ENCODE results near the gene SLCO4A1. TPM values are rescaled to one million over a fixed set of nuclear protein-coding genes. Genes with fewer than 3 reads are reported as not detected.

The SLCO4A1 gene
- total RNA-seq, 2 donors from 2014 or later: 39.3 to 44.4 TPM

DNA sequence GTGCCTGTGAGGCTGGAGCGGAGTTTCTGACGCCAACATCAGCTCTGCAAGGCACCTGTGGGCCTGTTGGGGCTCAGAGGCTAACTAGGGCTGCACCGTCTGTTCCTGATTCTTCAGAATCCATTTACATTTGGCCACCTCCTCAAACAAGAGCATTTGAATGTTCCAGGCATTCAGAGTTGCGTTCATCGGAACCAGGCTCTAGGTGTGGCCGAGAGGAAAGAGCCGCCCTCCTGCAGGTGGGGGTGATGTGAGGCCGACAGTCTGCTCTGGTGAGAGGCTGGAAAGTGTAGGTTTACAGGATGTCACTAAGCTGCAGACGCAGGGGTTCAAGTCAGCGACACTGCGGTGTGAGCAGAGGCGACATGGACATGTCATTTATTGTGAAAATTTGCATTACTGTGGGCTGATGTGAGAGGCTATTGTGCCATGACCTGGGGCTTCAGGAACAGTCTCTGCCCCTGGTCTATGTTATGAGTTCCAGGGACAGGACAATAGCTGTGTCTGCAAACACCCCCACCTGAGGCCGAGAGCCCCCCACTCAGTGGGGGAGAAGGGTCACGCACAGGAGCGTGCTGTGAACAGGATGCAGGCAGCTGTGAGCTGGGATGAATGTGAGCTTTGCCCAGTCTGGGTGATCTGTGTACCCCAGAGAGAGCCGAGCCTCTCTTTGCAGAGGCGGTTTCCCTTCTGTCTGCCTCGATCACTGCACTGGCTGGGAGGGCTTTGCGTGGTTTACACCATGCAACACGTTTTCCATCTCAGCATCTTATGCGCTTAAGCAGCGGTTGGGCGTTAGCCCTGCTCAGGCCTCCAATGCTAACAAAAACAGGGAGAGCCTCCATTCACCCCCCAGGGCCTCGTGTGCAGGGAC is 21.1 kb downstream of the SLCO4A1 start:
- ATAC-seq: no peak
- no peaks in the 10 kb centered on the region for H3K9me3 Mint-ChIP-seq

DNA sequence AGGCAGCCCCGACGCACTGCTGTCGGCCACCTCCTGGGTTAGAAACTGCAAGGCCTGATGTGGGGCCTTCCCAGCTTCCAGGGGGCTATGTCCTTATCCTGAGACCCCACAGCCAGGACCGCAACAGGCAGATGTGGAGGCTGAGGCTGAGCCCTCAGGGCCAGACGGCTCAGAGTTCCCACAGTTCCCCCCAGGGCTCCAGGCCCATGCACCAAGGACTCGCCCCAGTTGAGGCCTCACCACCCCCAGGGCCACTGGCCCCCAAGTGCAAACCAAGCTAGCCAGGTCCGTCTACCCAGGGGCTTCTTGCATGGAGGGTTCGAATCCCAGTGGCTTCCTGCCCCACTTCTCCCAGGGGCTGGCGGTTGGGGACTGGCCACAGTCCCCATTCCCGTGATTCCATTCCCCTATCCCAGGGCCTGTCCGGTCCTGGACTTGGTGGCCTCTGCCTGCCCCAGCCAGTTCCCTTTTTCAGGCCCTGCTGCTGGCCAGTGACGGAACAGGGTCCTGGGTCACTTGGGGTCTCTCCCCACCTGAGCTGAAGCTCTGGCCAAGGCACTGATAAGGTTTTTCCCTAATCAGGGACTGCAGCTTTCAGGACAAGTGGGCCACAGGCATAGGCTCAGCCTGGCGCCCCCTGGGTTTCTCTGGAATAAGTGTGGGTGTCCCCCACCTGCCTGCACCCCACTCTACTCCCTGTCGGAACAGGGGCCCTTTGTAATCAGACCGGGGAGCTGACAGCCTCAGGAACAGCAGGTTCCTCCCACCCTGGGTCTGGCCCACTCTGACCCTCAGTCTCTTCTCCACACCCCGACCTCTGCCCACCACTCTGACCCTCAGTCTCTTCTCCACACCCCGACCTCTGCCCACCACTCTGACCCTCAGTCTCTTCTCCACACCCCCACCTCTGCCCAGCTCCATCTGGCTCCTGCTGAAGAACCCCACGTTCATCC is 22.0 kb downstream of the SLCO4A1 start:
- Mint-ChIP-seq H3K27ac (no peak overlapping the region), H3K9me3 (no peaks in the 10 kb centered on the region), H3K36me3 (peaks cover 0 to 10% of the 10 kb centered on the region in 2 donors)
- no peak for DNase-seq (ENCODE audit: low spot score in 2 of 2)
- no peak for ATAC-seq

More for the DNA sequence above, 21.1 kb downstream of the SLCO4A1 start:
- DNase-seq (ENCODE audit: low spot score in 2 of 2): no peak
- peaks cover 0 to 8% of the 10 kb centered on the region in 2 donors for H3K36me3 Mint-ChIP-seq
- peak overlapping the region in 1 of 2 donors; percentile 55 for H3K27ac Mint-ChIP-seq

DNA sequence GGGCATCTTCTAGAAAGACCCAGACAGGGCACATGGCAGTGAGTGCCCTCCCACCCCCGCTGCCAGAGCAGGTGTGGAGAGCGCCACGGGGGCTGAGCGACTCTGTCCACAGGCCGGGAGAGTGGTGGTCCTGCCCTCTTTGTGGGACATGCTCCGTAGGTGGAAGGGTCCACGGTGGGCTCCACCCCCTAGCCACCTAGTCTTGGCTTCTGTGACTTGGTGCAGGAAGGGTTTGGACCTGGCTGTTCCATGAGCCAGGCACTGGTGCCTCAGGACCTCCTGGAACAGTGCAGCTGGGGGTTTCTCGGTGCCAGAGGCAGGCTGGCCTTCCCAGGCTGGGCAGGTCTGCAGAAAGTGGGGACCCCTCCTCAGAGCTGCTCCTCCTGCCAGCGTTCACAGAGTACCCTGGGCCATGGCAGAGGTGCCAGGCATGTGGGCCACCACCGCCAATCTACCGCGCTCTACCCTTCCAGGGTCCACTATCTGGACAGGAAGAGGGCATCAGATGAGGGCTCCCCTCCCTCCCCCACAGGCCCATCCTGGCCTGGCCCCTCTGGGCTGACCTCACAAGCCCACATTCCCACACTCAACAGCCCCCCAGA is 23.0 kb downstream of the SLCO4A1 start:
- H3K9me3 Mint-ChIP-seq: no peaks in the 10 kb centered on the region
- peak overlapping the region in 1 of 2 donors; percentile 65 for H3K27ac Mint-ChIP-seq
- DNase-seq (ENCODE audit: low spot score in 2 of 2): no peak
- no peak for ATAC-seq
- peaks cover 0 to 10% of the 10 kb centered on the region in 2 donors for H3K36me3 Mint-ChIP-seq

DNA sequence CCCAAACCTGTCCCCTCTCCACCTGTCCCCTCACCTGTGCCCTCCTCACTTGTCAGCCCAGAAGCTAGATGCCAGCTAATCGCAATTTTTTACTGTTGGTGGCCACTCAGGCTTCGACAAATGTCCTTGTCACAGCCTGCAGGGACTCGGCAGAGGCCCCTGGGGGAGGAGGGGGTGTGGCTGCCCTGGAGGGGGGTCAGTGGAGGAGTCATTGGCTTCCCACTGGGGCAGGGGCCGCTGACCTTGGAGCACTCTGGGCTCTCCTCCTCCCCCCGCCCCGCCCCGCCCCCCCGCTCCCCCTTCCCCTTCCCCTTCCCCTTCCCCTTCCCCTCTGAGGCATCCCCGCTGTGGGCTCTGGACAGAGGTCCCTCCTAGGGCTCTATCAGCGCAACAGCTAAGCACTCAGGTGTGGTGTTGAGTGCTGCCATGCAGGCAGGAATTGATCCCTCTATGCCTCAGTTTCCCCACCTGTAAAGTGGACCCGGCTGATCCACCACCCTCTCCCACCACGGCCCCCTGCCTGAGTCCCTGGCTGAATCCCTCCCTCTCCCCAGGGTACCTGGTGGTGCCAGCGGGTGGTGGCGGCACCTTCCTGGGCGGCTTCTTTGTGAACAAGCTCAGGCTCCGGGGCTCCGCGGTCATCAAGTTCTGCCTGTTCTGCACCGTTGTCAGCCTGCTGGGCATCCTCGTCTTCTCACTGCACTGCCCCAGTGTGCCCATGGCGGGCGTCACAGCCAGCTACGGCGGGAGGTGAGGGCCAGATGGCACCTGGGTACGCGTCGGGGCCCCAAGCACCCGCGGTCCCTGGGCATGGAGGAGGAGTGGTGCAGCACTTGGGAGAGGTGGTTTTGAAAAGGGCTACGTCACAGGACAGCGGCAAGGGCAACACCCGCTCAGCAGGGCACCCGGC is 23.8 kb downstream of the SLCO4A1 start:
- H3K36me3 Mint-ChIP-seq: peaks cover 0 to 10% of the 10 kb centered on the region in 2 donors
- DNase-seq (ENCODE audit: low spot score in 2 of 2): no peak
- no peaks in the 10 kb centered on the region for H3K9me3 Mint-ChIP-seq
- no peak for ATAC-seq
- H3K27ac Mint-ChIP-seq: peak overlapping the region in 1 of 2 donors; percentile 25

DNA sequence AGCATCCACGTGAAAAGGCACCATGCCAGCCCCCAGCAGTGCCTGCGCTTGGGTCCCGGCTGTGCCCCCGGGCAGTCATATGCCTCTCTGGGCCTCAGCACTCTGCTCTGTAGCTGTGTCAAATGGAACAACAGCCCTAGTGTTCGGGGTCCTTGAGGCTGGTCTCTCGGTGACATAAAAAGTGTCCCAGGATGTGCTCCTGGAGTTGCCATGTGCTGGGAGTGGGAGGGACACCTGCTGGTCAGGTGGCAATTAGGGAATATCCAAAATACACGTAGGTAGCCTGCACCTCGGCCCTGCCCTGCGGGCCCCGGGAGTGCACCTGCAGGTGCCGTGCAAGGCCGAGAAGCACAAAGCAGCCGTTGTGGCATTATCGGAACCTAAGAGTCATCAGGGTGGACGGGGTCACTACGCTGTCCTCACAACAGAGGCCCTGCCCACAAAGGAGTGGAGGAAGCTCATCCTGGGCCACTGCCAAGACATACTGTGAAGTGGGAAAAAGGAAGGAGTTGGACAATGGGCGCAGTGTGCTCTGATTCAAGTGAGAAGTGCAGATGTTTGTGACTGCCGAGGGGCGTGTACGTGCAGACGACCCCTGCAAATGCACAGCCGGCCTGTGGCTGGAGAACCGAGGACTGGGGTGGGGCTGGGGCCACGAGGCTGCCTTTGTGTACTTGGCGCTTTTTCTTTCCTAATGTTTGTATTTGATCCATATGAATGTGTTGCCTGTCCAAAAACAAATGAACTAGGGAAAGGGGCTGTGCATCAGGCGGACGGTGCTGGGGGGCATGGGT is 24.6 kb downstream of the SLCO4A1 start:
- Mint-ChIP-seq H3K27ac (peak overlapping the region in 1 of 2 donors; percentile 25), H3K36me3 (peaks cover 0 to 10% of the 10 kb centered on the region in 2 donors), H3K9me3 (no peaks in the 10 kb centered on the region)
- ATAC-seq (no peak), DNase-seq (ENCODE audit: low spot score in 2 of 2) (no peak)

DNA sequence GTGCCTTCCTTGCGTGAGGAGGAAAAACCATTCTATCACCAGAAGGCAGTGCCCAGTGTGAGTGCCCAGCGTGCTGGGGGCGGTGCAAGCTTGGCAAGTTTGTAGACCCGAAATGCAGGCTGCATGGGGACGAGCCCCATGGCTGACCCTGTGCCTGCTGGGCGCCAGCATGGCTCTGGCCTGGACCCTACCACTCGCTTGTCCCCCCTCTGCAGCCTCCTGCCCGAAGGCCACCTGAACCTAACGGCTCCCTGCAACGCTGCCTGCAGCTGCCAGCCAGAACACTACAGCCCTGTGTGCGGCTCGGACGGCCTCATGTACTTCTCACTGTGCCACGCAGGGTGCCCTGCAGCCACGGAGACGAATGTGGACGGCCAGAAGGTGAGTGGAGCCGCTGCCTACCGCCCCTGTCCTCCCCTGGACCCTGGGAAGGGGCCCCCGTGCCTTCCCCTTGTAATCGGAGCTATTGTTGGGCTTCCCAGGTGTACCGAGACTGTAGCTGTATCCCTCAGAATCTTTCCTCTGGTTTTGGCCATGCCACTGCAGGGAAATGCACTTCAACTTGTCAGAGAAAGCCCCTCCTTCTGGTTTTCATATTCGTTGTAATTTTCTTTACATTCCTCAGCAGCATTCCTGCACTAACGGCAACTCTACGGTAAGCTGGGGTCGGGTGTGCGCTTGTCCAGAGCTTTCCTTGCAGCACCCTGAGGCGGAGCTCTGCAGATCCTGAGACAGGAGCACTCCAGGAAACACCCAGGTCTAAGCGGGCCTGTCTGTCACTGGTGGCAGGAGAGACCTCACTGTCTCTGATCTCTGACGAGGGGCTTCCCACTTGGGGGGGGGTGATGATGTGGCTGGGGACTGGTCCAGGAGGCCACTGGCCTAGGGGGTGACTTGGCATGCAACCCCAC is 25.5 kb downstream of the SLCO4A1 start:
- Mint-ChIP-seq H3K9me3 (no peaks in the 10 kb centered on the region), H3K36me3 (peaks cover 0 to 10% of the 10 kb centered on the region in 2 donors), H3K27ac (no peak overlapping the region)
- no peak for DNase-seq (ENCODE audit: low spot score in 2 of 2)
- no peak for ATAC-seq

DNA sequence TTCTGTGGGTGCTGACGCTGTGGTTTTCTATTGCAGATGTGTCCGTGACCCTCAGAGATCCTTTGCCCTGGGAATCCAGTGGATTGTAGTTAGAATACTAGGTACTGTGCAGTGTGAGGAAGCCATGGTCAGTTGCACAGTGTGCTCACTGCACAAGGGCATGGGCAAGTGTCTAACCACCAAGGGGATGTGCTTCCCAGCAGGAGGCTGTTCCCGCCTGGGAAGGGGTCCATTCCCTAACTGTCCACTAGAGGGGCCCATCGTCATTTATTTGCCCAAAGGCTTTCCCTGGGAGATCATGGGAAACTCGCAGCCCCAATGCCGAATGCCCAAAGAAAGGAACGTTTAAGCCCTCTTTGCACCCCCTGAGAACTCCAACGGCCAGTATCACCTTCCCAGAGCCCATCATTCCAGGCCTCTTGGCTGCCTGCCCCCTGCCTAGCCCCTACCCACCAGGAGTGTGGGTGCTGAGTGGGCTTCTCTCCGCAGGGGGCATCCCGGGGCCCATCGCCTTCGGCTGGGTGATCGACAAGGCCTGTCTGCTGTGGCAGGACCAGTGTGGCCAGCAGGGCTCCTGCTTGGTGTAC is 26.2 kb downstream of the SLCO4A1 start:
- Mint-ChIP-seq H3K36me3 (peaks cover 0 to 10% of the 10 kb centered on the region in 2 donors), H3K9me3 (no peaks in the 10 kb centered on the region), H3K27ac (no peak overlapping the region)
- ATAC-seq (peak; percentile 27 to 33), DNase-seq (ENCODE audit: low spot score in 2 of 2) (peak in 1 of 2 donors; percentile 22)

DNA sequence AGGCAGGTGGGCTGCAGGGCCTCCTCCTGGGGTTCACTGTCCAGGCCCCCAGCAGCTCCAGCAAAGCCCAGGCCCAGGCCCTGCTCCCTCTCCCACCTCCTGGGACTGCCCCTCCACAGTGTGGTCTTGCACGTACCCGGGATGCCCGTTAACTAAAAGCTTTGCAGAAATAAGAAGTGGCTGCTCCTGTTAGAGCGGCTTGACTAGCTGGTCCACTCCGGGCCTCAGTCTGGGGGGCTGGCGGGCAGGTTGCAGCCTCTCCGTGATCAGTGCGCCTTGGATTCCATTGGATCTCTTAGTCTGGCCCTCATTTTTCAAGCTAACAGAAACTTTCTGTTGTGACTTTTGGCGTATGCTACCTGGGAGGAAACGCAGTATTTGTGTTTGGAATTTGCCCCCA is 26.9 kb downstream of the SLCO4A1 start:
- Mint-ChIP-seq H3K9me3 (no peaks in the 10 kb centered on the region), H3K36me3 (peaks cover 0 to 10% of the 10 kb centered on the region in 2 donors)
- no peak for DNase-seq (ENCODE audit: low spot score in 2 of 2)

DNA sequence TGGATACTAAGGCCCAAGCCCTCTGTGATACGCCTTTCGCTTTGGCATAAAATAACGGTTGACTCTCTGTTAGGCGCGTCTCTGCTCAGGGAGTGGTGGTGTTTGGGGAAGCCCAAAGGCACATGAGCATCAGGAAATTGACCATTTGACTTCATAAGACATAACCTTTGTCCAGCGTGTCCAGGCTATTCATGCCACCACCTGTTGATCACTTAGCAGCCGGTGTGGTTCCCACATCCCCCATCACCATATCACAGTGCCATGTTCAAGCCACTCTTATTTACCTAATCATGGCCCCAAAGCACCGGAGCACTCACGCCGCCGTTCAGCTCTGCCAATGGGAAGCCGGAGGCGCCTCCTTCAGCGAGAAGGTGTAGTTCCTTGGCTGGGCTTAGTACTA is 27.9 kb downstream of the SLCO4A1 start:
- DNase-seq (ENCODE audit: low spot score in 2 of 2) (no peak), ATAC-seq (no peak)
- Mint-ChIP-seq H3K27ac (no peak overlapping the region), H3K9me3 (no peaks in the 10 kb centered on the region), H3K36me3 (peaks cover 0 to 10% of the 10 kb centered on the region in 2 donors)

More for the DNA sequence above, 26.9 kb downstream of the SLCO4A1 start:
- no peak for ATAC-seq
- no peak overlapping the region for H3K27ac Mint-ChIP-seq

DNA sequence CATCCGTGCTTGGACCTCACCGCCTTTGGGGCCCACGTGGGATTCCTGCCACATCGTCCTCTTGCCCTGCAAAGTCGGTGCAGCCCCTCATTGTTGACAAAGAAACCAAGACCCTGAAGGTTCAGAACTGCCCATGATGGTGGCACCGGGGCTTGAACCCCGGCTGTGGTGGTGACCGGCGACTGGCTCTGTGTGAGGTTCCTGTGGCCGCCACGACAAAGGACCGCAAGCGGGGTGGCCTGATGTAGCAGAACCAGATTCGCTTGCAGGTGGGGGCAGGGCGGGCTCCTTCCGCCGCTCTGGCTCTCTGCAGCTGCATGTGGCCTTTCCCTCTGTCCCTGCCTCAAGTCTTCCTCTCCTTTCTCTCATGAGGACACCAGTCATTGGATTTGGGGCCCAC is 28.7 kb downstream of the SLCO4A1 start:
- Mint-ChIP-seq H3K9me3 (no peaks in the 10 kb centered on the region), H3K27ac (no peak overlapping the region), H3K36me3 (peaks cover 0 to 10% of the 10 kb centered on the region in 2 donors)
- DNase-seq (ENCODE audit: low spot score in 2 of 2) (no peak), ATAC-seq (no peak)

DNA sequence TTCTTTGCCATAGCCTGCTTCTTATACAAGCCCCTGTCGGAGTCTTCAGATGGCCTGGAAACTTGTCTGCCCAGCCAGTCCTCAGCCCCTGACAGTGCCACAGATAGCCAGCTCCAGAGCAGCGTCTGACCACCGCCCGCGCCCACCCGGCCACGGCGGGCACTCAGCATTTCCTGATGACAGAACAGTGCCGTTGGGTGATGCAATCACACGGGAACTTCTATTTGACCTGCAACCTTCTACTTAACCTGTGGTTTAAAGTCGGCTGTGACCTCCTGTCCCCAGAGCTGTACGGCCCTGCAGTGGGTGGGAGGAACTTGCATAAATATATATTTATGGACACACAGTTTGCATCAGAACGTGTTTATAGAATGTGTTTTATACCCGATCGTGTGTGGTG is 29.5 kb downstream of the SLCO4A1 start:
- Mint-ChIP-seq H3K9me3 (no peaks in the 10 kb centered on the region), H3K36me3 (peaks cover 0 to 8% of the 10 kb centered on the region in 2 donors), H3K27ac (no peak overlapping the region)
- DNase-seq (ENCODE audit: low spot score in 2 of 2) (no peak), ATAC-seq (no peak)

DNA sequence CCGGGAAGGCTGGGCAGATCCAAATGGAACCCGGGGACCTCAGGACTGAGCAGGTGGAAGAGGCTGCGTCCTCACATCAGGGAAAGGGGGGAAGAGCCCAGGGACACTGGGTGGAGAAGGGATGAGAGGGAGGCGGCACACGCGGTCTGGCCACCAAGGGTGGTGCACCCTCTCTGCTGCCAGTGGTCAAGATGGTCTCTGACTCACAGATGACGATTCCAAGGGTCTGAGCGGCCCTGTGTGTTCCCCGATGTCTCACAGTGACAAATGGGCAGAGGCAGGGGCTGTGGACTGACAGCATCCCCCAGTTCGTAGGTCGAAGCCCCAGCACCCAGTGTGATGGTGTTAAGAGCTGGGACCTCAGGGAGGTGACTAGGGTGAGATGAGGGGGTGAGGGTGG is 32.1 kb downstream of the SLCO4A1 start:
- no peaks in the 10 kb centered on the region for H3K9me3 Mint-ChIP-seq
- H3K36me3 Mint-ChIP-seq: no peaks in the 10 kb centered on the region
- ATAC-seq (peak; percentile 3 to 6), DNase-seq (ENCODE audit: low spot score in 2 of 2) (no peak)
- no peak overlapping the region for H3K27ac Mint-ChIP-seq

DNA sequence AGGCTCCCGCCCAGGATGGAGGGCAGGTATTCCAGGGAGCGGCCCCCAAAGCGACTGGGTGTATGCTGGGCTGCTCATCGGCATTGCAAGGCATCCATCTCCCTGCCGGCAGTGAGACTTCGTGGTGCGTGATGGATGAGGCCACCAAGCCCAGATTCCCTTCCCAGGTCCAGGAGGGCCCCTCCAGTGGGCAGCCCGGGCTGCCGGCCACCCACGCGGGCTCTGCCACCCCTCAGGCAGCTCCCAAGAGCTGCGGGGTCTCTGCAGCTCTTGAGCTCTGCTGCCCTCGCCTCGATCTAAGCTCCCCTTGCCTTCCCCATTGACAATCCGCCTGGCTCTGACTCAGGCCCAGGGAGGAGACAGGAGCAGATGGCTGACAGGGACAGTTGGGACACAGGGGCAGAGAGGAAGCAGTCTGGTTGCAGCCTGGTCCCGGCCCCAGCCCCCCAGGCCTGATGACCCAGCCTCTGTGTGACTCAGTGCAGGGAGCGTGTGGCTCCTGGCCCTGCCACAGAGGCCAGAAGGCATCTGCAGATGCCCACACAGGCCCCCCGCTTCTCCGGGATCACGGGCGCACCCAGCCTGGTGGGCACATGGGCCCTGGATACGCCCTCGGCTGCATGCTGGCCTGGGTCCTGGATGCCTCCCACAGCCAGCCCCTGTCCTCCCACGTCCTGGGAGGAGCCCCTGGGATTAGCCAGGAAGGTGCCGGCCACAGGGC is 33.0 kb downstream of the SLCO4A1 start:
- no peaks in the 10 kb centered on the region for H3K9me3 Mint-ChIP-seq
- no peak overlapping the region for H3K27ac Mint-ChIP-seq
- no peak for ATAC-seq

More for the DNA sequence above, 33.0 kb downstream of the SLCO4A1 start:
- no peak for DNase-seq (ENCODE audit: low spot score in 2 of 2)
- H3K36me3 Mint-ChIP-seq: no peaks in the 10 kb centered on the region

Measured in activated naive CD4-positive, alpha-beta T cell treated with anti-CD3 and anti-CD28 coated beads, Interleukin-2, amount 50 U/mL, for 72 hours (primary cell).